Melanocyte of skin (primary cell): Measurements from ENCODE around the gene RASGRP2. TPM values are rescaled to one million over a fixed set of nuclear protein-coding genes. Genes with fewer than 3 reads are reported as not detected.

Experiments used
- total RNA-seq, 2 donors: library from RNA; depleted of rRNA; stranded (reverse); fragments of >200 nt; gene quantifications; 2 replicates each; pipeline ENCODE4 v1.2.3, GENCODE V29; 2012

The RASGRP2 gene
- not detected for total RNA-seq

DNA sequence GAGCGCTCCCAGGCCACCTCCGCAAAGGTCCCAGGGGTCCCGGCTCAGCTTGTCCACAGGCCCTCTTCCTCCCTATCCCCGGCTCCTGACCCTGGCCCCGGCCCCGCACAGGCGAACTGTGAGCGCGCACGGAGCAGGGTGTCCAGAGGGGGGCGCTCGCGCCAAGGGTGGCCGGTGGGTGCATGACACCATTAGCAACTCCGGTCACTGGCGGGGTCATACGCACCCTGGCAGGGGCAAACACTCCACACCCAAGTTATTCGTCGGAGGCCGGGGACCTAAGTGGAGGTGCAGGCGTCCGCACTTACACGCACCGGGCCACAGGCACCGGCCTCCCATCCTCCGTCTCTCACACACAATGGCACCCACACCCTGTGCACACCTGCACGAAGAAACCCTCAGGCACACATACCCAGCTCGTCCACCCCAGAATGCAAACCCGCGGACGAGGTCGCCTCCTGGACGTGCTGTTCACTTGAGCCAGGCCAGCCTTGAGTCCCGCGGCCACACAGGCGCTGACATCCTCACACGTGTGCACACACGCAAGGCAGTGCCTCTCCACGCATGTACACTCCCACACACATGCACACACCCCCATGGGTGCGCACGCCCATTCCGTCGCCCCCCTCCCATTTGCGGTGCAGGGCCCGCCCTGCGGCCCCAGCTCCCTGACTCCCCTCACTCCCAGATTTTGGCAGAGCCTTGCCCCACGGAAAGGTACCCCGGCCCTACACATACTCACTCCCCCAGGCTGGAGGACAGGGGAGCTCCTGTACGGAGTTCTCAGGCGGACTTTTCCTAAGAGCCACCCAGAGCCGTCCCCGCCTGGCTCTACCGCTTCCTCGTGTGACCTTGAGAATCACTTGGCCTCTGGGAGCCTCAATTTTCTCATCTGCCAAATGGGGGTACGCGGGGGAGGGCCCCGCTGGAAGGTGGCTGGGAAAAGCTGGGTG lies at the start of gene RASGRP2:
Gene RASGRP2 (minus strand): TSS at position 552 of the 953 bp plus-strand sequence. CDS start 1,276 bp downstream, outside the sequence.

DNA sequence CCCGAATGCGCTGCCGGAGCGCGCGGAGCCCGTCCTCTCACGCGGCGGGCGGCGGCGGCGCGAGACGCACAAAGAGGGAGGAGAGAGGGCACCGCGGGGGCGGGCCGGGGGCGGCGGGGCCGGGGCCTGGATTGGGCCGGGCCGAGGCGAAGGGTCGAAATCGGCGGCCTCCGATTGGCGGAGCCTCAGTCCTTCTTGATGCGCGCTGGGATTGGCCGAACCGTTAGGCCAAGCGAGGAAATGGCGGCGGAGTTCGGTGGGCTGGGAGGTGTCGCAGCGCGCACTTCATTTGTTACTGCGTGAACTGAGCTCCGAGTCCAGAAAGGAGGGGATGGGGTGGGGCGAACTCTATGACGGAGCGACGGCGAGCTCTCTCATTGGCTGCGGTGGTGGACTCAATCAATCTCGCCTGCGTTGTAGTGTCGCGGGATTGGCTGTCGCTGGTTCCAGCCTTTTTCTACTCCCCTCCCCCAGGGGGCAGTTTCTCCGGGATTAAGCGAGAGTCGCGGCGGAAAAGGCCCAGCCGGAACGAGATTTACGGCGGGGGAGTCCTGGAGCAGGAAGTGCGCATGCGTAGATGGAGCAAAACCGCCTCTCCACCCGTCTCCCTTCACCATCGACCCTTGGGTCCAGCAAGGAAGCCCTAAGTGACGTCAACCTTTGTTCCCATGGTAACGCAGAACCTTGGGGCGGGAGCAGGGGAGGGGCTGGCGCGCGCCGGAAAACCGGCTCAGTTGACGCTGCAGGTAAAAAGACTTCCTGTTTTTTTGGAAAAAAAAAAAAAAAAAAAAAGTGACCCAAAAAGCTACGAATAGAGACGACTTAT lies 34.7 kb upstream of the RASGRP2 start, which contains the start of gene SF1:
Gene SF1 (minus strand): TSS at position 70 of the 826 bp plus-strand sequence. CDS start 150 bp downstream, outside the sequence.

GRCh38 chr11:64759722-64760719 lies 16.1 kb upstream of the RASGRP2 start, which contains the start of gene PYGM:
PYGM (minus strand) TSS chr11:64759974; CDS start chr11:64759898, 76 bp downstream.

GRCh38 chr11:64723117-64723906 lies 20.6 kb downstream of the RASGRP2 start, which contains the start of gene NRXN2:
NRXN2 (minus strand) TSS chr11:64723197; CDS start chr11:64713699, 9,498 bp downstream.

Other genes starting within 250 kb of the RASGRP2 start
- gene SLC22A11, start 188.2 kb downstream of the RASGRP2 start, total RNA-seq = not detected
- gene SLC22A12, start 152.9 kb downstream of the RASGRP2 start, total RNA-seq = not detected
- gene NRXN2, start 20.9 kb downstream of the RASGRP2 start, total RNA-seq = under 1 TPM; 0.33 to 0.69 TPM
- under 1 TPM; 0.33 to 0.34 TPM for gene PYGM, start 15.8 kb upstream of the RASGRP2 start, total RNA-seq
- 100 to 1,000 TPM in 1 of 2 donors, 10 to 100 TPM in 1; 95.7 to 122 TPM for gene SF1, start 34.4 kb upstream of the RASGRP2 start, total RNA-seq
- gene MAP4K2, start 59.1 kb upstream of the RASGRP2 start, total RNA-seq = 10 to 100 TPM; 11.4 to 17.3 TPM
- gene MEN1, start 66.4 kb upstream of the RASGRP2 start, total RNA-seq = 10 to 100 TPM; 17.2 to 26.3 TPM
- under 1 TPM; under 0.01 to 1.00 TPM for gene CDC42BPG, start 100.5 kb upstream of the RASGRP2 start, total RNA-seq
- gene EHD1, start 134.5 kb upstream of the RASGRP2 start, total RNA-seq = 10 to 100 TPM; 16.2 to 49.0 TPM
- 10 to 100 TPM; 22.3 to 58.5 TPM for gene ATG2A, start 173.1 kb upstream of the RASGRP2 start, total RNA-seq
- 10 to 100 TPM in 1 of 2 donors, 1 to 10 TPM in 1; 9.0 to 29.9 TPM for gene PPP2R5B, start 180.5 kb upstream of the RASGRP2 start, total RNA-seq
- not detected for gene GPHA2, start 191.8 kb upstream of the RASGRP2 start, total RNA-seq
- not detected for gene MAJIN, start 228.0 kb upstream of the RASGRP2 start, total RNA-seq